Gastrocnemius medialis (tissue), 4 donors: ENCODE results near the gene ZNF805.
A peak's percentile ranks its signal among the peaks of the same experiment; 100 is the strongest.

ENCODE experiments used
- POLR2A ChIP-seq, 2 donors: fragments of 450-650 bp; IDR thresholded peaks; one replicate each; pipeline ENCODE4 v1.6.1; 2017; ENCODE audit warnings: antibody characterized with exemption in 2 of 2, mild to moderate bottlenecking in 2 of 2, moderate library complexity in 2 of 2
- TF ChIP-seq, protein P1 (sequence below), 5 experiments: fragments of 450-650 bp in 3 of 5; fragments of 200-600 bp in 2 of 5; sonication (generic) in 2 of 5; IDR thresholded peaks in 4 of 5; conservative IDR thresholded peaks in 1 of 5; 1 replicate in 4 of 5; 2 replicates in 1 of 5; pipeline ENCODE4 v1.5.1; 2016 to 2019; ENCODE audit warnings: antibody characterized with exemption in 5 of 5, mild to moderate bottlenecking in 3 of 5, moderate library complexity in 3 of 5

DNA sequence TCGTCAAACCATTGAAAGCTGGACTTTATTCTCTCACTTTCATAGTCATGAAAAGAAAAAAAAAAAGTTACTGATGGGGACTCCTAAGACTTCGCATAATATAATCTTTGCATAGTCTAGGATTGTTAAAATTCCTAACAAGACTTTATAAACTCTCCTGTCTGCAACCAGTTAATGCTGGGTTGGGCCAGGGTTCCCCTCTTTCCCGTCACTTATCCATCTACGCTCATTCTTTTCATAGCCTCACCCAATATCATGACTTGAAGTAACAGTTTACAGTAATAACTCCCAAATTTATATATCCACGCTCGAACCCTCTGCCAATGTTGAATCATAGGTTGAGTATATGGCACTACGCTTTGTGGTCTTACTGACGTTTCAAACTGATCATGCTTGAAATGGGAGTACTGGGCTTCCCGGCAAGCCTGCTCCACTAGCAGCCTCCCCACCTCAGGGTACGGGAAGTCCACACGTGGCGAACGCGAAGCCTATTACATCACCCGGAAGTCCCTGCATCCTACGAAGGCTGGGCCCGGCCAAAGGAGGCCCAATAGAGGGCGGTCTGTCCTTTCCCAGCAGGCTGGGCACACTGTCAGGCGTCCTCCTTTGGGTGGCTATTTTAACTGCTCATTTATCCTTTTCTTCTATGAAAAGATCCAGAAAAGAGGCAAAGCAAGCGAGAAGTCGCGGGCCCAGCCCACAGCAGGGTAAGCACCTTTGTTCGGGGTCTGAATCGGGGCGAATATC, 39.2 kb downstream of the ZNF805 start:
- TF ChIP-seq, protein P1, sequence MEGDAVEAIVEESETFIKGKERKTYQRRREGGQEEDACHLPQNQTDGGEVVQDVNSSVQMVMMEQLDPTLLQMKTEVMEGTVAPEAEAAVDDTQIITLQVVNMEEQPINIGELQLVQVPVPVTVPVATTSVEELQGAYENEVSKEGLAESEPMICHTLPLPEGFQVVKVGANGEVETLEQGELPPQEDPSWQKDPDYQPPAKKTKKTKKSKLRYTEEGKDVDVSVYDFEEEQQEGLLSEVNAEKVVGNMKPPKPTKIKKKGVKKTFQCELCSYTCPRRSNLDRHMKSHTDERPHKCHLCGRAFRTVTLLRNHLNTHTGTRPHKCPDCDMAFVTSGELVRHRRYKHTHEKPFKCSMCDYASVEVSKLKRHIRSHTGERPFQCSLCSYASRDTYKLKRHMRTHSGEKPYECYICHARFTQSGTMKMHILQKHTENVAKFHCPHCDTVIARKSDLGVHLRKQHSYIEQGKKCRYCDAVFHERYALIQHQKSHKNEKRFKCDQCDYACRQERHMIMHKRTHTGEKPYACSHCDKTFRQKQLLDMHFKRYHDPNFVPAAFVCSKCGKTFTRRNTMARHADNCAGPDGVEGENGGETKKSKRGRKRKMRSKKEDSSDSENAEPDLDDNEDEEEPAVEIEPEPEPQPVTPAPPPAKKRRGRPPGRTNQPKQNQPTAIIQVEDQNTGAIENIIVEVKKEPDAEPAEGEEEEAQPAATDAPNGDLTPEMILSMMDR (IDR thresholded peaks at IDR 0.05 in 4 of 5, conservative IDR thresholded peaks at IDR 0.05 in 1 of 5): peak in 3 of 5 experiments; percentile 31 to 52 (median 33)
- TF ChIP-seq POLR2A (IDR thresholded peaks at IDR 0.05): no peak
